K562 (cell line): ENCODE results near the gene ROBO1. TPM values are rescaled to one million over a fixed set of nuclear protein-coding genes. Genes with fewer than 3 reads are reported as not detected.

Experiments
- ATAC-seq: fragments of 200-7000 bp; cut with Tn5 transposase; 3 replicates; pipeline ENCODE4 v1.9.1; 2020; ENCODE audit warnings: moderate library complexity
- BruUV-seq: library from RNA; stranded (reverse); fragments of 400-500 nt; replicated peaks from 2 replicates; lab custom pipeline; 2021; lab: Mats Ljungman, UMichigan
- CTCF ChIA-PET: fragments of 300-600 bp; formaldehyde crosslinking; extraction: SDS; loops from one replicate; lab custom pipeline; 2021; ENCODE audit warnings: low intra/inter-chr PET ratio; lab: Yijun Ruan, JAX
- POLR2A ChIA-PET: fragments of 300-600, 350-650 bp; sonication (Branson Sonifier 250); formaldehyde crosslinking; extraction: SDS; loops from one replicate; lab custom pipeline; 2021; ENCODE audit warnings: antibody characterized with exemption, inconsistent platforms; lab: Yijun Ruan, JAX
- DNase-seq, 4 experiments: peaks; one replicate each; pipeline versions ENCODE4 v3.0.0 to v3.0.0-alpha.2; 2011 to 2018; ENCODE audit warnings: low spot score in 3 of 4, mixed read lengths in 3 of 4; ENCODE audit errors: extremely low read depth in 1 of 4
- FAIRE-seq: peaks from 2 replicates; lab custom pipeline; 2011; peaks lifted over from hg19 to GRCh38; lab: Jason Lieb, UNC
- H2AFZ ChIP-seq: 2 replicates; pipeline ENCODE4 v1.6.0; 2011; ENCODE audit warnings: low read depth, low read length, control low read depth, inconsistent platforms
- H3K27ac ChIP-seq: fragments of 200-600 bp; 3 replicates; pipeline ENCODE4 v1.8.0; 2011; ENCODE audit warnings: low read depth, mild to moderate bottlenecking, control low read depth, inconsistent platforms, low read length, moderate library complexity, mixed read lengths; ENCODE audit errors: extremely low read depth
- H3K27me3 ChIP-seq, 2 experiments: fragments of 300-600 bp in 1 of 2; 2 replicates in 1 of 2; 3 replicates in 1 of 2; pipeline versions ENCODE4 v1.6.0 to v1.8.0; 2011; ENCODE audit warnings: inconsistent platforms in 2 of 2, low read length in 2 of 2, mild to moderate bottlenecking in 1 of 2, mixed read lengths in 1 of 2, moderate library complexity in 1 of 2; ENCODE audit not compliant: control insufficient read depth in 2 of 2, insufficient read depth in 2 of 2
- H3K36me3 ChIP-seq: fragments of 300-600 bp; 3 replicates; pipeline ENCODE4 v1.8.0; 2011; ENCODE audit warnings: mild to moderate bottlenecking, low read length, inconsistent platforms; ENCODE audit not compliant: control insufficient read depth, insufficient read depth
- H3K4me1 ChIP-seq, 2 experiments: fragments of 200-600 bp in 1 of 2; replicated peaks in 1 of 2; 2 replicates in 1 of 2; 3 replicates in 1 of 2; pipeline versions ENCODE4 v1.5.1 to v1.8.0; 2011; ENCODE audit warnings: inconsistent platforms in 2 of 2, low read length in 2 of 2, mild to moderate bottlenecking in 1 of 2, mixed read lengths in 1 of 2, moderate library complexity in 1 of 2; ENCODE audit not compliant: control insufficient read depth in 2 of 2, insufficient read depth in 2 of 2
- H3K4me2 ChIP-seq: 2 replicates; pipeline ENCODE4 v1.6.1; 2011; ENCODE audit warnings: low read length, control low read depth, inconsistent platforms, mixed read lengths; ENCODE audit not compliant: insufficient read depth
- H3K4me3 ChIP-seq: fragments of 200-600 bp; sonication (generic), shearing (Covaris generic); 2 replicates; pipeline ENCODE4 v1.5.1; 2016; ENCODE audit warnings: control low read depth, inconsistent platforms
- H3K79me2 ChIP-seq: fragments of 200-600 bp; 3 replicates; pipeline ENCODE4 v1.8.0; 2011; ENCODE audit warnings: low read length, inconsistent platforms; ENCODE audit not compliant: control insufficient read depth, insufficient read depth
- H3K9ac ChIP-seq, 2 experiments: 2 replicates each; pipeline versions ENCODE4 v1.6.0 to v1.6.1; 2011; ENCODE audit warnings: low read depth in 2 of 2, low read length in 2 of 2, control low read depth in 1 of 2, inconsistent platforms in 1 of 2, mild to moderate bottlenecking in 1 of 2, mixed read lengths in 1 of 2; ENCODE audit not compliant: insufficient read depth in 1 of 2
- H3K9me1 ChIP-seq: one replicate; pipeline ENCODE4 v1.6.0; 2011; ENCODE audit warnings: inconsistent platforms, mild to moderate bottlenecking, low read length, moderate library complexity; ENCODE audit not compliant: control insufficient read depth, insufficient read depth
- H3K9me3 ChIP-seq: replicated peaks from 2 replicates; pipeline ENCODE4 v1.5.1; 2011; ENCODE audit warnings: low read depth, low read length, inconsistent platforms; ENCODE audit not compliant: control insufficient read depth, insufficient read depth
- H4K20me1 ChIP-seq: replicated peaks from 2 replicates; pipeline ENCODE4 v1.6.1; 2011; ENCODE audit warnings: low read length, inconsistent platforms, mixed read lengths; ENCODE audit not compliant: control insufficient read depth, insufficient read depth
- EP400 ChIP-seq: fragments of 450-650 bp; IDR thresholded peaks from 2 replicates; pipeline ENCODE4 v1.6.1; 2017; ENCODE audit warnings: antibody characterized with exemption, mild to moderate bottlenecking, moderate library complexity
- ILF3 ChIP-seq: fragments of 450-650 bp; IDR thresholded peaks from 2 replicates; pipeline ENCODE4 v1.6.1; 2018; ENCODE audit warnings: antibody characterized with exemption, mild to moderate bottlenecking, moderate library complexity, borderline replicate concordance
- KDM4B ChIP-seq, 2 experiments: fragments of 450-650 bp in 1 of 2; sonication (generic) in 1 of 2; IDR thresholded peaks; 2 replicates each; pipeline ENCODE4 v1.6.1; 2016 to 2017; ENCODE audit warnings: borderline replicate concordance in 2 of 2, antibody characterized with exemption in 1 of 2, low read depth in 1 of 2, mild to moderate bottlenecking in 1 of 2
- MCM2 ChIP-seq: fragments of 450-650 bp; IDR thresholded peaks from 2 replicates; pipeline ENCODE4 v1.6.1; 2017; ENCODE audit warnings: low read depth, mild to moderate bottlenecking
- POLR2H ChIP-seq: IDR thresholded peaks from 2 replicates; pipeline ENCODE4 v1.6.1; 2016; ENCODE audit warnings: missing genetic modification characterization, low read depth, mild to moderate bottlenecking, control low read depth, missing compliant biosample characterization, moderate library complexity
- RBM22 ChIP-seq: fragments of 200-400 bp; formaldehyde crosslinking; IDR thresholded peaks from 2 replicates; pipeline ENCODE4 v1.6.1; 2018; ENCODE audit warnings: low read length, low read depth; ENCODE audit not compliant: poor library complexity, severe bottlenecking
- ZNF699 ChIP-seq: fragments of 250-450 bp; sonication (Bioruptor Pico); IDR thresholded peaks from 2 replicates; pipeline ENCODE4 v1.8.0; 2021; ENCODE audit warnings: mild to moderate bottlenecking, moderate library complexity; ENCODE audit not compliant: insufficient replicate concordance
- WGBS: fragments of 100-300 bp; shearing (Covaris generic); methylation state at CpG from one replicate; pipeline ENCODE4 v1.1.6; 2016; ENCODE audit warnings: low coverage, mixed read lengths; ENCODE audit not compliant: insufficient coverage; ENCODE audit errors: missing lambda C conversion rate; 5-methylcytosine and 5-hydroxymethylcytosine counted together
- in situ Hi-C: fragments of 300-500 bp; cut with MboI; formaldehyde crosslinking; loops from 4 replicates; pipeline ENCODE4 v1.15.0; 2018; ENCODE audit warnings: inconsistent platforms, mixed read lengths
- intact Hi-C: fragments of 100-400 bp; cut with micrococcal nuclease; formaldehyde crosslinking; loops from 2 replicates; pipeline ENCODE4 v1.14.2; 2022
- polyA plus RNA-seq, 8 experiments: library from polyadenylated mRNA; depleted of rRNA in 4 of 8; stranded (reverse) in 5 of 8; unstranded in 3 of 8; fragments of >200 nt; fragmentation: Nextera tagmentation in 2 of 8; fragmentation: Illumina TruSeq in 1 of 8; extraction: Ambion mirVana in 2 of 8; extraction: Trizol in 1 of 8; gene quantifications; 2 replicates each; pipeline versions ENCODE4 v1.2.1 to v1.2.3, GENCODE V29; 2011 to 2014; ENCODE audit warnings: inconsistent platforms in 1 of 8, missing spikeins in 1 of 8
- total RNA-seq, 7 experiments: library from RNA; depleted of rRNA in 6 of 7; stranded (reverse); fragments of >200 nt in 6 of 7; fragmentation: Illumina TruSeq in 2 of 7; extraction: Trizol in 2 of 7; gene quantifications; 2 replicates each; pipeline versions ENCODE4 v1.2.1 to v1.2.3, GENCODE V29; 2011 to 2021; ENCODE audit warnings: low replicate concordance in 1 of 7
- TF ChIP-seq, protein P1 (sequence below): fragments of 450-650 bp; IDR thresholded peaks from 2 replicates; pipeline ENCODE4 v1.6.1; 2016; ENCODE audit warnings: borderline replicate concordance
- TF ChIP-seq, protein P2 (sequence below): IDR thresholded peaks from 3 replicates; pipeline ENCODE4 v1.6.1; 2011; ENCODE audit warnings: borderline replicate concordance, mild to moderate bottlenecking, moderate library complexity; ENCODE audit not compliant: insufficient read length; ENCODE audit errors: extremely low read depth
- TF ChIP-seq, protein P3 (sequence below): fragments of 250-450 bp; sonication (Bioruptor Pico); IDR thresholded peaks from 2 replicates; pipeline ENCODE4 v1.4.0; 2020; ENCODE audit warnings: mild to moderate bottlenecking, moderate library complexity

ROBO1 gene
- total and polyA plus RNA-seq, 9 of the 15 experiments (the other 6 are each of a cell fraction or from before 2014, with no cell fraction given), result 0.01 to 0.53 (median 0.17) TPM; not detected in 5

DNA sequence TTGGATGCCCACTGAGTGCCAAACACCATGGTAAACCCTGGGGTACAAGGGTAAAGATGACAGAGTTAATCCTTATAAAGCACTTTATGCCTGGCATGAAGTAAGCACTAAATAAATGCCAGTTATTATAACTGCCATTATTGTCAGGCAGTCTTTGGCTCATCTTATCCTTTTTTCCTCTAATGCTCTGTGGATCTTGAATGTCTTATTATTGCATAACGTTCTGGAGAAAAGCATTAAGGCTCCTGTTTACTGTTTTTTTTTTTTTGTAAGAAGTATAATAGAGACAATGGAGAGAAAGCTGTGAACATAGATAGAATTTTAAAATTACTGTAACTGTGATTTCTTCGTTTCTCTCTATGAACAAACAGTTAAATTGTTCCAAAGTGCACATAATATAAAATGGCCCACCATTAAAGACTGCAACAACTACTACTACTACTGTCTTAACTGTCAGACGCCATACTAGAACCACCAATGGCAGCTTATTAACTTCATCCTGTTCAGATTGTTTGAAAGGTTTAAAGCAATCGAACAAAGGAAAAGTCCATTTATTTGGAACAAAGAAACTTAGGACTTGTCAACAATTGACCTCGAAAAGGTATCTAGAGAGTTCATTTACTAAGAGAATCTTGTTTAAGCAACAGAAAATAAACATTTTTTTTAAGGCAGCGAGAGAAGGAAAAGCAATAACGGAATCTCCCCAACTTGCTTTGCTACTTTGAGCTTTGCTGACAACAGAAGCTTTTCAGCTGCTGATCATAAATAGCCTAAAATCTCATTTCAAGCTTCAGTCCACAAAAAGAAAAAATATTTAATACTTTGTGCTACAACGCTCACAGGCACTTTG lies 520.7 kb downstream of the ROBO1 start (continued):
- TF ChIP-seq KDM4B (IDR thresholded peaks at IDR 0.05; ENCODE audit: borderline replicate concordance in 2 of 2, low read depth in 1 of 2), result no peak
- TF ChIP-seq ILF3, result no peak
- no peak for TF ChIP-seq RBM22
- TF ChIP-seq MCM2, result no peak

DNA sequence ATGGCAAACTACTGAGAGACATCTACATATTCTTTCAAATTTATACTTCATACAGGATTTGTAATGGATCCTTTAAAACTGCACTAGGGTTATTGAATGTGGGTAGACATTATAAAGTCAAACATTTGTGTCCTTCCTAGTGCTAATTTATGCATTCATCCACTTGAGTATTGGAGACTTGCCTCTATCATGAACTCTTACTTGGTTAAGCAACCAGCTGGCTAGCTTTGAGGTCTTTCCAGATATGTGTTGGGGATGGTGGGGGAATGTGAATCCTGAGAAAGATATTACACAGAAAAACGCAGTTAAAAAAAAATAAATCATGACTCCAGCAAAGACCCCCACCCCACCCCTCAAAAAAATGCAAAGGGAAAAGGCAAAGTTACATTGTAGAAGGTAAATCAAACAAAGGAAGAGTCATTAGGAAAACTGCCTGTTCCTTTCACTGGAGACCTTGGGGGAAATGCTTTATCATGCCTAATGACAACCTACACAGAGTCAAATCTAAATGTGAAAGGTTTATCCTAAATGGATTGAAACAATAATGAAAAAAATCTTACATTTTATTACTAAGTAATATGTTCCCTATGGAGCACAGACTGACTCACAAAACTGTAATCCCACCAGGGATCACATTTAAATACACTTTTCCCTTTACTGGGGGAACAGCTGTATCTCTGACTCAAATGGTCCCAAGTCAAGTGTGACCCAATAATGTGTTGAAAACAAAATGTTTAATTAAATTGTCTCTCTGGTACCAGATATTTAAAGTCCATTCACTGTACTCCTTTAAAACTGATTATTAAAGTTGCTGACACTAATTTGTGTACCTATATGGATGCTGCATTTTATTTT lies 522.3 kb downstream of the ROBO1 start:
- Histone ChIP-seq H3K79me2 (no peaks in the 10 kb centered on the region), H3K9me1 (no peaks in the 10 kb centered on the region), H4K20me1 (no peaks in the 10 kb centered on the region), H3K36me3 (no peaks in the 10 kb centered on the region), H3K4me1 (no peaks in the 10 kb centered on the region), H3K27me3 (no peaks in the 10 kb centered on the region), H3K9ac (no peak overlapping the region), H3K27ac (no peak overlapping the region), H3K9me3 (no peaks in the 10 kb centered on the region), H2AFZ (no peak overlapping the region), H3K4me3 (no peak overlapping the region), H3K4me2 (no peak overlapping the region)
- BruUV-seq, result no TSS peak
- DNase-seq (no peak), ATAC-seq (no peak), FAIRE-seq (no peak)
- in situ Hi-C loops (no loop called here), intact Hi-C loops (no loop called here)
- CTCF ChIA-PET, result no interaction called here
- POLR2A ChIA-PET, result no interaction called here
- 11% methylated on average over 1 of the region's 1 CpG for WGBS
- TF ChIP-seq, protein P1, sequence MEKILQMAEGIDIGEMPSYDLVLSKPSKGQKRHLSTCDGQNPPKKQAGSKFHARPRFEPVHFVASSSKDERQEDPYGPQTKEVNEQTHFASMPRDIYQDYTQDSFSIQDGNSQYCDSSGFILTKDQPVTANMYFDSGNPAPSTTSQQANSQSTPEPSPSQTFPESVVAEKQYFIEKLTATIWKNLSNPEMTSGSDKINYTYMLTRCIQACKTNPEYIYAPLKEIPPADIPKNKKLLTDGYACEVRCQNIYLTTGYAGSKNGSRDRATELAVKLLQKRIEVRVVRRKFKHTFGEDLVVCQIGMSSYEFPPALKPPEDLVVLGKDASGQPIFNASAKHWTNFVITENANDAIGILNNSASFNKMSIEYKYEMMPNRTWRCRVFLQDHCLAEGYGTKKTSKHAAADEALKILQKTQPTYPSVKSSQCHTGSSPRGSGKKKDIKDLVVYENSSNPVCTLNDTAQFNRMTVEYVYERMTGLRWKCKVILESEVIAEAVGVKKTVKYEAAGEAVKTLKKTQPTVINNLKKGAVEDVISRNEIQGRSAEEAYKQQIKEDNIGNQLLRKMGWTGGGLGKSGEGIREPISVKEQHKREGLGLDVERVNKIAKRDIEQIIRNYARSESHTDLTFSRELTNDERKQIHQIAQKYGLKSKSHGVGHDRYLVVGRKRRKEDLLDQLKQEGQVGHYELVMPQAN, result no peak
- TF ChIP-seq, protein P2, sequence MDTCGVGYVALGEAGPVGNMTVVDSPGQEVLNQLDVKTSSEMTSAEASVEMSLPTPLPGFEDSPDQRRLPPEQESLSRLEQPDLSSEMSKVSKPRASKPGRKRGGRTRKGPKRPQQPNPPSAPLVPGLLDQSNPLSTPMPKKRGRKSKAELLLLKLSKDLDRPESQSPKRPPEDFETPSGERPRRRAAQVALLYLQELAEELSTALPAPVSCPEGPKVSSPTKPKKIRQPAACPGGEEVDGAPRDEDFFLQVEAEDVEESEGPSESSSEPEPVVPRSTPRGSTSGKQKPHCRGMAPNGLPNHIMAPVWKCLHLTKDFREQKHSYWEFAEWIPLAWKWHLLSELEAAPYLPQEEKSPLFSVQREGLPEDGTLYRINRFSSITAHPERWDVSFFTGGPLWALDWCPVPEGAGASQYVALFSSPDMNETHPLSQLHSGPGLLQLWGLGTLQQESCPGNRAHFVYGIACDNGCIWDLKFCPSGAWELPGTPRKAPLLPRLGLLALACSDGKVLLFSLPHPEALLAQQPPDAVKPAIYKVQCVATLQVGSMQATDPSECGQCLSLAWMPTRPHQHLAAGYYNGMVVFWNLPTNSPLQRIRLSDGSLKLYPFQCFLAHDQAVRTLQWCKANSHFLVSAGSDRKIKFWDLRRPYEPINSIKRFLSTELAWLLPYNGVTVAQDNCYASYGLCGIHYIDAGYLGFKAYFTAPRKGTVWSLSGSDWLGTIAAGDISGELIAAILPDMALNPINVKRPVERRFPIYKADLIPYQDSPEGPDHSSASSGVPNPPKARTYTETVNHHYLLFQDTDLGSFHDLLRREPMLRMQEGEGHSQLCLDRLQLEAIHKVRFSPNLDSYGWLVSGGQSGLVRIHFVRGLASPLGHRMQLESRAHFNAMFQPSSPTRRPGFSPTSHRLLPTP, result no peak
- TF ChIP-seq, protein P3, sequence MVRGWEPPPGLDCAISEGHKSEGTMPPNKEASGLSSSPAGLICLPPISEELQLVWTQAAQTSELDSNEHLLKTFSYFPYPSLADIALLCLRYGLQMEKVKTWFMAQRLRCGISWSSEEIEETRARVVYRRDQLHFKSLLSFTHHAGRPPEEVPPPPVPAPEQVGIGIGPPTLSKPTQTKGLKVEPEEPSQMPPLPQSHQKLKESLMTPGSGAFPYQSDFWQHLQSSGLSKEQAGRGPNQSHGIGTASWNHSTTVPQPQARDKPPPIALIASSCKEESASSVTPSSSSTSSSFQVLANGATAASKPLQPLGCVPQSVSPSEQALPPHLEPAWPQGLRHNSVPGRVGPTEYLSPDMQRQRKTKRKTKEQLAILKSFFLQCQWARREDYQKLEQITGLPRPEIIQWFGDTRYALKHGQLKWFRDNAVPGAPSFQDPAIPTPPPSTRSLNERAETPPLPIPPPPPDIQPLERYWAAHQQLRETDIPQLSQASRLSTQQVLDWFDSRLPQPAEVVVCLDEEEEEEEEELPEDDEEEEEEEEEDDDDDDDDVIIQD (CRISPR knock-in tag), result no peak
- TF ChIP-seq POLR2H (tag) (no peak), EP400 (no peak), ZNF699 (no peak)
